Esophagus squamous epithelium (tissue), 5 donors: ENCODE data around the gene TRIP13. TPM values are rescaled to one million over a fixed set of nuclear protein-coding genes. Genes with fewer than 3 reads are reported as not detected.

Experiments used
- DNase-seq: peaks from one replicate; lab custom pipeline; 2025; lab: John Stamatoyannopoulos, UW
- H3K27ac ChIP-seq, 4 donors: fragments of 200-600 bp; sonication (generic); one replicate each; pipeline ENCODE4 v1.5.1; 2016 to 2019; ENCODE audit warnings: mild to moderate bottlenecking in 1 of 4
- H3K27me3 ChIP-seq, 4 donors: fragments of 200-600 bp; sonication (generic); 1 replicate in 3 of 4; 2 replicates in 1 of 4; pipeline versions ENCODE4 v1.5.1 to v1.6.0; 2017 to 2021; ENCODE audit warnings: antibody characterized with exemption in 1 of 4
- H3K36me3 ChIP-seq, 3 donors: fragments of 200-600 bp; sonication (generic); one replicate each; pipeline ENCODE4 v1.5.1; 2016 to 2019
- H3K4me1 ChIP-seq, 3 donors: fragments of 200-600 bp; sonication (generic); one replicate each; pipeline ENCODE4 v1.5.1; 2017 to 2019
- H3K4me3 ChIP-seq, 4 donors: fragments of 200-600 bp; sonication (generic); 1 replicate in 3 of 4; 2 replicates in 1 of 4; pipeline ENCODE4 v1.5.1; 2016 to 2019; ENCODE audit warnings: mild to moderate bottlenecking in 2 of 4, moderate library complexity in 1 of 4
- H3K9me3 ChIP-seq, 3 donors: fragments of 200-600 bp; sonication (generic); one replicate each; pipeline ENCODE4 v1.5.1; 2016 to 2019
- POLR2A ChIP-seq, 4 donors: fragments of 450-650 bp; IDR thresholded peaks; one replicate each; pipeline ENCODE4 v1.6.1; 2017; ENCODE audit warnings: antibody characterized with exemption in 4 of 4, mild to moderate bottlenecking in 4 of 4, moderate library complexity in 3 of 4
- WGBS, 2 donors: methylation state at CpG; one replicate each; pipeline ENCODE4 v1.1.5; 2018; 5-methylcytosine and 5-hydroxymethylcytosine counted together
- intact Hi-C: fragments of 100-400 bp; cut with DNase I; formaldehyde crosslinking; loops from one replicate; pipeline ENCODE4 v1.15.0; 2022
- total RNA-seq, 4 donors: library from RNA; depleted of rRNA; stranded (reverse); fragments of >200 nt; gene quantifications; one replicate each; pipeline ENCODE4 v1.1.0, GENCODE V29; 2016
- TF ChIP-seq, protein P1 (sequence below), 6 experiments: fragments of 450-650 bp in 4 of 6; fragments of 200-600 bp in 2 of 6; sonication (generic) in 2 of 6; IDR thresholded peaks; one replicate each; pipeline ENCODE4 v1.5.1; 2016 to 2019; ENCODE audit warnings: antibody characterized with exemption in 6 of 6, mild to moderate bottlenecking in 4 of 6, moderate library complexity in 4 of 6
- donor health status: DM: yes; HTN: yes; CAD: no.

Gene TRIP13
- total RNA-seq, 4 donors from 2014 or later: 3.2 to 17.7 (median 9.5) TPM

DNA sequence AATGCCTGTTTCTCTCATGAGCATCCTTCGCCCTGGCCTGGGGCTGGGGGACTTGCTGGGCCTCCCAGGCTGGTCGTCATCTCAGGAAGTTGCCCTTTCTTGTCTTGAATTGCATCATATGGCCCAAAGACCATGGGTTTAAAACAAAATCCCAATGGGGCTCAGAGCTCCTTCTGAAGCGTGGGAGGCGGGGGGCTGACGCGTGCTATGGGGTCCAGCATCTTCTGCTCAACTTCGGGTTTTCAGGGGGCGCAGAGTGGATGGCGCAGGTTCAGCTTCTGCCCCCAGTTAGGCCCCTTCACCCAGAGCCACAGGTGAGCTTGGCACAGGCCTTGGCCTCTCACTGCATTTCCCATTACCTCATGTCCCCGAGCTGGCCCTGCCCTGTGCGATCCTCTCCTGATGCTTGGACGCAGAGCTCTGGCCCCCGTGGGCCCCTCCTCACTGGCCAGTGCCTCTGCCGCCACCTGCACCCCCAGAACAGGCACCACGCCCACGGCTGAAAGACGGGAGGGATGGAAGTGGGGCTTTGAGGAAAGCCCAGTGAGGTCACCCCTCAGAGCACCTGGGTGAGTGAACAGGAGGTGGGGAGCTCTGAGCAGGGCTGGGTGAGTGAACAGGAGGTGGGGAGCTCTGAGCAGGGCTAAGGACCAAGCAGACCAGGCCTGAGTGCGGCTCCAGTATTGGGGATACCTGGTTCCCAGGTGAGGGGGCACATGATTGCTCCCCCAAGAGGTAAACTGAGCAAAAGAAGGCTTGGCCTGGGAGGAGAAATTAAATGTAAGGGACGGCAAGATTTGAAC, 56.0 kb downstream of the TRIP13 start:
- TF ChIP-seq, protein P1, sequence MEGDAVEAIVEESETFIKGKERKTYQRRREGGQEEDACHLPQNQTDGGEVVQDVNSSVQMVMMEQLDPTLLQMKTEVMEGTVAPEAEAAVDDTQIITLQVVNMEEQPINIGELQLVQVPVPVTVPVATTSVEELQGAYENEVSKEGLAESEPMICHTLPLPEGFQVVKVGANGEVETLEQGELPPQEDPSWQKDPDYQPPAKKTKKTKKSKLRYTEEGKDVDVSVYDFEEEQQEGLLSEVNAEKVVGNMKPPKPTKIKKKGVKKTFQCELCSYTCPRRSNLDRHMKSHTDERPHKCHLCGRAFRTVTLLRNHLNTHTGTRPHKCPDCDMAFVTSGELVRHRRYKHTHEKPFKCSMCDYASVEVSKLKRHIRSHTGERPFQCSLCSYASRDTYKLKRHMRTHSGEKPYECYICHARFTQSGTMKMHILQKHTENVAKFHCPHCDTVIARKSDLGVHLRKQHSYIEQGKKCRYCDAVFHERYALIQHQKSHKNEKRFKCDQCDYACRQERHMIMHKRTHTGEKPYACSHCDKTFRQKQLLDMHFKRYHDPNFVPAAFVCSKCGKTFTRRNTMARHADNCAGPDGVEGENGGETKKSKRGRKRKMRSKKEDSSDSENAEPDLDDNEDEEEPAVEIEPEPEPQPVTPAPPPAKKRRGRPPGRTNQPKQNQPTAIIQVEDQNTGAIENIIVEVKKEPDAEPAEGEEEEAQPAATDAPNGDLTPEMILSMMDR (IDR thresholded peaks at IDR 0.05): no peak
- intact Hi-C loops: no loop called here
- H3K9me3 ChIP-seq: peaks cover 0 to 10% (median 0%) of the 10 kb centered on the region in 3 donors
- DNase-seq: no peak
- no peak overlapping the region for H3K27ac ChIP-seq
- H3K27me3 ChIP-seq: peaks cover 0 to 96% (median 0%) of the 10 kb centered on the region in 4 donors
- H3K4me1 ChIP-seq: peaks cover 0 to 18% (median 0%) of the 10 kb centered on the region in 3 donors
- no peaks in the 10 kb centered on the region for H3K36me3 ChIP-seq
- WGBS, 2 donors: 83 to 84% methylated on average over 2 to 11 of the region's 19 CpGs
- H3K4me3 ChIP-seq: no peak overlapping the region

DNA sequence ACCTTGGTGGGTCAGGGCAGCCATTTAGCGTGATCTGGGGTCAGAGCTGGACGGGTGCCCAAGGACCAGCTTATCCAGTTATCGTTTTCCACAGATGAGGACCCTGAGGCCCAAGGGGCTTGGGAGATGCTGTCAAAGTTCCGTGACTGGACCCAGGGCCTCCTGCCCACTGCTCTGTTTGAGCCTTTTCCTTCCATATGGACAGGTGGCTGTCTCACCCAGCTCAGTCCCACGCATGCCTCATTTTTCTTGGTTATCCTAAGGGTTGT, 56.5 kb downstream of the TRIP13 start:
- TF ChIP-seq POLR2A (IDR thresholded peaks at IDR 0.05): no peak
- TF ChIP-seq, protein P1 (IDR thresholded peaks at IDR 0.05): no peak
- no peak for DNase-seq
- intact Hi-C loops: no loop called here
- Histone ChIP-seq H3K27me3 (peaks cover 0 to 96% (median 0%) of the 10 kb centered on the region in 4 donors), H3K4me3 (no peak overlapping the region), H3K9me3 (peaks cover 0 to 10% (median 0%) of the 10 kb centered on the region in 3 donors), H3K36me3 (no peaks in the 10 kb centered on the region), H3K27ac (no peak overlapping the region), H3K4me1 (peaks cover 0 to 18% (median 0%) of the 10 kb centered on the region in 3 donors)
- WGBS, 2 donors: 73 to 79% methylated on average over 5 of the region's 5 CpGs

- TF ChIP-seq POLR2A (IDR thresholded peaks at IDR 0.05): no peak
- TF ChIP-seq, protein P1 (IDR thresholded peaks at IDR 0.05): no peak
- no peak overlapping the region for H3K4me3 ChIP-seq
- H3K4me1 ChIP-seq: peaks cover 0 to 18% (median 0%) of the 10 kb centered on the region in 3 donors
- intact Hi-C loops: no loop called here
- peaks cover 0 to 10% (median 0%) of the 10 kb centered on the region in 3 donors for H3K9me3 ChIP-seq
- DNase-seq: no peak
- H3K36me3 ChIP-seq: no peaks in the 10 kb centered on the region
- H3K27ac ChIP-seq: no peak overlapping the region
- whole genome bisulfite sequencing, 2 donors: 87 to 89% methylated on average over 17 of the region's 17 CpGs
- H3K27me3 ChIP-seq: peaks cover 0 to 94% (median 0%) of the 10 kb centered on the region in 4 donors
Observed at GRCh38 chr5:949815-950560, 57.3 kb downstream of the TRIP13 start.

DNA sequence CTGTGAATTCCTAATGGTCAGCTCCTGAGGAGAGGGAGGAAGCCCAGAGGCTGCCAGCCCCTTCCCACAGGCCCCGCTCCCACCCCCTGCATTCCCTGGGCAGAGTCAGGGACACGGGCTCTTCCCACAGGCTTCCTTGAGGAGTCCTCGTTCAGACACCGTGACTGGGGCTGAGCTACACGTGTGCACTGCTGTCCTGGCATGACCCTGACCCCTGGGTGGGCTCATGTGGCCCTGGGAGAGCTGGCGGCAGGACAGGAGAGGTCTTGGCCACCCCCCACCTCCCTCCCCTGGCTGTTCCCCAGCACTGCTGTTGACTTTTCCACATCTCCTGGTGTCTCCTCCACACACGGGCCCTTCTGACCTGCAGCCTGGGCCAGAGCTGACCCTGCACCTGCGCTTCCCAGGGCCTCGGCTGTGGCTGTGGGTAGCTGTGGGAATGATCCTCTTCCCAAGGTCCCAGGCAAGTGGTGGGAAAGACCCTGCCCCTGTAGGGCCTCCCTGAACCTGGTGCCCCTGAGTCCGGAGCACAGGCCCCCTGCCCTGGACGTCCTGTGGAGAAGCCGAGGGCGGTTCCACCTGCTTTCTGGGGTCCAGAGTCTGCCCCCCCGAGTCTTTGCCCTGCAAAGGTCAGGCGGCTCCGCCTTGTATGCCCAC, 59.4 kb downstream of the TRIP13 start:
- peaks cover 0 to 10% (median 0%) of the 10 kb centered on the region in 3 donors for H3K9me3 ChIP-seq
- no peak for TF ChIP-seq POLR2A (IDR thresholded peaks at IDR 0.05)
- TF ChIP-seq, protein P1 (IDR thresholded peaks at IDR 0.05): no peak
- no peak overlapping the region for H3K4me3 ChIP-seq
- no peak for DNase-seq
- H3K36me3 ChIP-seq: no peaks in the 10 kb centered on the region
- 73 to 93% methylated on average over 3 to 6 of the region's 16 CpGs for WGBS, 2 donors
- peaks cover 2 to 17% (median 10%) of the 10 kb centered on the region in 3 donors for H3K4me1 ChIP-seq
- H3K27me3 ChIP-seq: peaks cover 0 to 88% (median 0%) of the 10 kb centered on the region in 4 donors
- intact Hi-C loops: no loop called here
- H3K27ac ChIP-seq: no peak overlapping the region
